Endothelial cell of umbilical vein (primary cell): ENCODE measurements around the gene DPH6. TPM values are rescaled to one million over a fixed set of nuclear protein-coding genes. Genes with fewer than 3 reads are reported as not detected.

Experiments used
- BruUV-seq: library from RNA; stranded (reverse); fragments of 400-500 nt; replicated peaks from 2 replicates; lab custom pipeline; 2021; lab: Mats Ljungman, UMichigan
- CTCF ChIA-PET: fragments of 300-600, 350-600 bp; sonication (Branson Sonifier 250); formaldehyde crosslinking; loops from one replicate; lab custom pipeline; 2021; ENCODE audit warnings: antibody characterized with exemption, inconsistent platforms; lab: Charles Lee
- POLR2A ChIA-PET: fragments of 300-600, 350-600 bp; sonication (Branson Sonifier 250); formaldehyde crosslinking; loops from one replicate; lab custom pipeline; 2021; ENCODE audit warnings: antibody characterized with exemption, inconsistent platforms; lab: Charles Lee
- DNase-seq: peaks from one replicate; pipeline ENCODE4 v3.0.0-alpha.2; 2011; ENCODE audit warnings: low read depth, low spot score
- FAIRE-seq: peaks from 2 replicates; lab custom pipeline; 2011; peaks lifted over from hg19 to GRCh38; lab: Jason Lieb, UNC
- H2AFZ ChIP-seq: 2 replicates; pipeline ENCODE4 v1.6.0; 2012; ENCODE audit warnings: low read depth, low read length, control low read depth, inconsistent platforms
- H3K27ac ChIP-seq: 2 replicates; pipeline ENCODE4 v1.5.1; 2011; ENCODE audit warnings: low read depth, mild to moderate bottlenecking, control low read depth, low read length, moderate library complexity; ENCODE audit not compliant: insufficient read depth
- H3K27me3 ChIP-seq, 2 experiments: 2 replicates each; pipeline versions ENCODE4 v1.6.0 to v1.6.1; 2011; ENCODE audit warnings: low read length in 2 of 2, mixed read lengths in 1 of 2; ENCODE audit not compliant: control insufficient read depth in 2 of 2, insufficient read depth in 2 of 2
- H3K36me3 ChIP-seq, 2 experiments: 2 replicates in 1 of 2; 3 replicates in 1 of 2; pipeline ENCODE4 v1.5.1; 2011; ENCODE audit warnings: low read length in 2 of 2, mild to moderate bottlenecking in 1 of 2, moderate library complexity in 1 of 2; ENCODE audit not compliant: control insufficient read depth in 2 of 2, insufficient read depth in 2 of 2; ENCODE audit errors: extremely low read depth in 1 of 2
- H3K4me1 ChIP-seq: 3 replicates; pipeline ENCODE4 v1.5.1; 2011; ENCODE audit warnings: mild to moderate bottlenecking, low read length; ENCODE audit not compliant: control insufficient read depth, insufficient read depth; ENCODE audit errors: extremely low read depth
- H3K4me2 ChIP-seq: 2 replicates; pipeline ENCODE4 v1.6.1; 2011; ENCODE audit warnings: low read length, control low read depth, mixed read lengths; ENCODE audit not compliant: insufficient read depth
- H3K4me3 ChIP-seq, 3 experiments: fragments of 200-600 bp in 1 of 3; sonication (generic), shearing (Covaris generic) in 1 of 3; replicated peaks in 1 of 3; 2 replicates each; pipeline ENCODE4 v1.5.1; 2011 to 2016; ENCODE audit warnings: control low read depth in 3 of 3, low read length in 3 of 3, mild to moderate bottlenecking in 2 of 3, inconsistent platforms in 1 of 3, low read depth in 1 of 3, moderate library complexity in 1 of 3; ENCODE audit not compliant: insufficient read depth in 1 of 3
- H3K79me2 ChIP-seq: 2 replicates; pipeline ENCODE4 v1.6.0; 2012; ENCODE audit warnings: low read length, inconsistent platforms; ENCODE audit not compliant: control insufficient read depth, insufficient read depth
- H3K9ac ChIP-seq: replicated peaks from 2 replicates; pipeline ENCODE3; 2011; ENCODE audit warnings: low read length, control low read depth; ENCODE audit not compliant: insufficient read depth; ENCODE audit errors: extremely low read depth
- H3K9me1 ChIP-seq: replicated peaks from 3 replicates; pipeline ENCODE4 v1.6.0; 2011; ENCODE audit warnings: mild to moderate bottlenecking, low read length; ENCODE audit not compliant: control insufficient read depth, insufficient read depth; ENCODE audit errors: extremely low read depth
- H3K9me3 ChIP-seq: replicated peaks from 2 replicates; pipeline ENCODE4 v1.5.1; 2012; ENCODE audit warnings: low read length, inconsistent platforms; ENCODE audit not compliant: control insufficient read depth, insufficient read depth
- H4K20me1 ChIP-seq: replicated peaks from 2 replicates; pipeline ENCODE3; 2011; ENCODE audit warnings: mild to moderate bottlenecking, low read length; ENCODE audit not compliant: control insufficient read depth, insufficient read depth; ENCODE audit errors: extremely low read depth
- CTCF ChIP-seq, 2 donors: IDR thresholded peaks; 1 replicate in 1 of 2; 2 replicates in 1 of 2; pipeline ENCODE4 v1.5.1; 2011; ENCODE audit warnings: low read length in 2 of 2, mild to moderate bottlenecking in 2 of 2, moderate library complexity in 2 of 2, control low read depth in 1 of 2, inconsistent platforms in 1 of 2, low read depth in 1 of 2; ENCODE audit not compliant: insufficient read depth in 1 of 2; ENCODE audit errors: extremely low read depth in 1 of 2
- EZH2 ChIP-seq: IDR thresholded peaks from 2 replicates; pipeline ENCODE4 v1.6.1; 2012; ENCODE audit warnings: borderline replicate concordance, low read depth, mild to moderate bottlenecking, moderate library complexity, low read length, inconsistent platforms; ENCODE audit not compliant: severe bottlenecking
- FOS ChIP-seq: IDR thresholded peaks from 2 replicates; pipeline ENCODE4 v1.6.1; 2011; ENCODE audit warnings: mild to moderate bottlenecking, low read length, moderate library complexity, borderline replicate concordance; ENCODE audit not compliant: insufficient read depth
- GATA2 ChIP-seq: IDR thresholded peaks from 2 replicates; pipeline ENCODE4 v1.7.0; 2011; ENCODE audit warnings: low read depth, mild to moderate bottlenecking, moderate library complexity, mixed read lengths, low read length; ENCODE audit not compliant: insufficient read length, insufficient read depth
- JUN ChIP-seq: IDR thresholded peaks from 2 replicates; pipeline ENCODE4 v1.6.1; 2011; ENCODE audit warnings: borderline replicate concordance, low read depth; ENCODE audit not compliant: insufficient read length, insufficient read depth
- MAX ChIP-seq: IDR thresholded peaks from 2 replicates; pipeline ENCODE4 v1.6.1; 2011; ENCODE audit not compliant: insufficient read depth, insufficient read length
- MYC ChIP-seq: IDR thresholded peaks from one replicate; pipeline ENCODE4 v1.6.1; 2011; ENCODE audit warnings: mild to moderate bottlenecking, low read depth, low read length
- POLR2A ChIP-seq: IDR thresholded peaks from 2 replicates; pipeline ENCODE4 v1.6.1; 2012; ENCODE audit warnings: low read depth, mild to moderate bottlenecking, control low read depth, low read length
- POLR2AphosphoS5 ChIP-seq: IDR thresholded peaks from 2 replicates; pipeline ENCODE4 v1.6.1; 2012; ENCODE audit warnings: low read depth, mild to moderate bottlenecking, control low read depth, low read length, moderate library complexity; ENCODE audit not compliant: insufficient read depth
- dilution Hi-C: fragments of 300-500 bp; cut with MboI; formaldehyde crosslinking; loops from one replicate; pipeline ENCODE4 v1.15.0; 2019; ENCODE audit warnings: low sequenced_read_pairs; ENCODE audit not compliant: extremely low pct_ligation_motif_present
- intact Hi-C: fragments of 100-400 bp; cut with micrococcal nuclease; formaldehyde crosslinking; loops from one replicate; pipeline ENCODE4 v1.10.0; 2022
- polyA plus RNA-seq, 4 experiments: library from polyadenylated mRNA; depleted of rRNA in 3 of 4; stranded (reverse) in 3 of 4; unstranded in 1 of 4; fragments of >200 nt; gene quantifications; 2 replicates each; pipeline versions ENCODE4 v1.2.1 to v1.2.3, GENCODE V29; 2011 to 2012; ENCODE audit warnings: missing spikeins in 1 of 4
- total RNA-seq: library from RNA; stranded (reverse); gene quantifications from 2 replicates; pipeline ENCODE4 v1.2.3, GENCODE V29; 2021

The DPH6 gene
- total and polyA plus RNA-seq, 2 donors (not counting 3 experiments of a cell fraction or from before 2014, with no cell fraction given) = 4.6 to 10.1 TPM

DNA sequence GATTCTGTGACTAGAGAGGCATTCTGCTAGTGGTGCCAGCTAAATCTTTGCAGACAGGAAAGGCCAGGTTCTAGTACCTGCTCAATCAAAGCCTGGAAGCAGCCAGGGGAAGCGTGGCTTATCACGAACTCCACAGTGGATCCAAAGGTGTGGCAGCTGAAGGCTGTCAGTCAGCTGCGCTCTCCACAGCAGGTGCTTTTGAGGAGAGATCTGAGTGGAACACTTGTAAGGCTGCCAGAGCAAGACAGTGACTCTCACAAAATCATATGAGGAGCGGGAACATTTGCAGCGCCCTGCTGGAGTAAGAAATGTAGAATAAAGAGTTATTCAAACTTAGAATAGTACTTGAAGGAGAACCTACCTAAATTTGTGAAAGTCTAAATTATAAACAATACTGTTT is 5.0 kb upstream of the DPH6 start:
- Histone ChIP-seq H3K4me1 (no peaks in the 10 kb centered on the region), H3K4me3 (no peak overlapping the region), H3K9ac (no peak overlapping the region), H2AFZ (no peak overlapping the region), H3K79me2 (no peaks in the 10 kb centered on the region), H3K36me3 (peaks cover 0 to 2% of the 10 kb centered on the region in 2 experiments), H3K27me3 (no peaks in the 10 kb centered on the region), H4K20me1 (no peaks in the 10 kb centered on the region), H3K9me3 (no peaks in the 10 kb centered on the region), H3K27ac (no peak overlapping the region), H3K4me2 (no peak overlapping the region), H3K9me1 (no peaks in the 10 kb centered on the region)
- FAIRE-seq = no peak
- POLR2A ChIA-PET = no interaction called here
- CTCF ChIA-PET = no interaction called here
- dilution Hi-C loops = no loop called here
- TF ChIP-seq POLR2A (no peak), JUN (no peak), FOS (no peak), MYC (no peak), EZH2 (no peak), GATA2 (no peak), MAX (no peak), POLR2AphosphoS5 (no peak), CTCF (IDR thresholded peaks at IDR 0.05; ENCODE audit: extremely low read depth in 1 of 2, insufficient read depth in 1 of 2, low read depth in 1 of 2, low read length in 2 of 2) (no peak)
- intact Hi-C loops = no loop called here
- no TSS peak for BruUV-seq
- DNase-seq = no peak
